ENCODE results near the gene KRT7.

Gene KRT7

GRCh38 chr12:52199294-52199919, 33.6 kb upstream of the KRT7 start:
- DNase-seq: peak in 1 of 14 donors; percentile 35

GRCh38 chr12:52200086-52200780, 32.8 kb upstream of the KRT7 start:
- no peak for DNase-seq

DNA sequence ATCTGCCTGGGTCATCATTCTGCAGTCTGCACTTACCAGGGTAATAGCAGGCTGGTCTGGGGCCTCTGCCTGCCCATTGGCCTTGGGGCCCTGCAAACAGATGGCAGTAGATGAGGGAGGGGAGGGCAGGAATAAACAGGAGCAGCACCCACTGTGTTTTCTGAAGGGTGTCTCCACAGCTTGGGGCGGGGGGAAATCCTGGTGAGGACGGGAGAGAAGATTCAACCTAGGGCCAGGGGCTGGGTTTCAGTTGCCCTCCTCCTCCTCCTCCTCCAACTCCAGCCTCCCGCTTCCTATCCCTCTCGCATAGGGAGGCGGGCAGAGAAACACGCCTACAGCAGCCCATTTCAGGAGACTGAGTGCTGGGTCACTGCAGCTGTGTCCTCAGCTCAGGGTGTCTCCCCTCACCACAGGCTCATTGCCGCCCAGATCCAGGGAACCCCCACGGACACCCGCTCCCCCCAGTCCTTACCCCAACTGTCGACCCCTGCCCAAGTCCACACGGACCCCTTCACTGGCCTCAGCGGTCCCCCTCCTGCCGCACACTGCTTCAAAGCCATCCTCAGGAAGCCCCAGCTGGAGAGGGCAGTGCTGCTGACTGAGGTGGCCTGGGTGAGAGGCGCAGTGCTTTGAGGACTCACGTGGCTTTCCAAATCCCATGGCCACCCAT, 32.1 kb upstream of the KRT7 start:
- no peak for DNase-seq

DNA sequence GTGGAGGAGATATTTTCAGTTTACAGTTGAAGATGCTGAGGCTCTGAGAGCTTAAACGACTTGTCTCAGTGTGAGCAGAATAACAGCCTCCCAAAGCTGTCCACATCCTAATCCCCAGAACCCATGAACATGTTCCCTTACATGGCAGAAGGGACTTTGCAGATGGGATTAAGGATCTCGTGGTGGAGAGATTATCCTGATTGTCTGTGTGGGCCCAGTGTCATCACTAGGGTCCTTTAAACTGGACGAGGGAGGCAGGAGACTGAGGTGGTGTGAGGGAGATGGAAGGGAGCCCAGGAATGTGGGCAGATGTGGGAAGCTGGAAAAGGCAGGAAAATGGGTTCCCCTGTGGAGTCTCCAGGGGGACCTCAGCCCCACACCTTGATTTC, 31.6 kb upstream of the KRT7 start:
- DNase-seq: no peak

DNA sequence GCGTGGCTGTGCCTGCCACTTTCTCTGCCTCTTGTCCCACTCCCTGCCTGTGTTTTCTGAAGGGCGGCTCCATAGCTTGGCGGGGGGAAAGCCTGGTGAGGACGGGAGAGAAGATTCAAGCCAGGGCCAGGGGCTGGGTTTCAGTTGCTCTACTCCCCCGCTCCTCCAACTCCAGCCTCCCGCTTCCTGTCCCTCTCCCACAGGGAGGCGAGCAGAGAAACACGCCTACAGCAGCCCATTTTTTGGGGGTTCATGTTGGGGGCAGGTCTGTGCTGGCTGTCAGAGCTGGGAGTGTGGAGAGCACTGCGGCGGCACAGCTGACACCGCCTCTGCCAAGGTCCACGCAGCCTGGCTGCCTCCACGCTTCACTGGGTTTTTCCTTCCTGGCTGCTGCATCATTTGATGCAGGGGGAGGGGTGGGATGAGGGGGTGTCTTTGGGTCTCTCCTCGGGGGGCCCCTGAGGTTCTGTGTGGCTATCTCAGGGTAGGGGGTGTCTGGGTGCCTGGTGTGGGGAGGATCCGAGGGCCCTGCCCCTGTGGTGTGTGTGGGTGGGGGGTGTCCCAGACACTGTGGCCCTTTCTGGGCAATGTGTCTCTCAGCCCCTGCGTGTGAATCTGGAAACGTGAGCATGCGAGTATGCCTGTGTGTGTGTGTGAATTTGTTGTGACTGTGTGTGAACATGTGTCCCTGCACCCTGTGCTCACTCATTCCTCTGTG, 30.5 kb upstream of the KRT7 start:
- DNase-seq: peak in 1 of 14 donors; percentile 45

DNA sequence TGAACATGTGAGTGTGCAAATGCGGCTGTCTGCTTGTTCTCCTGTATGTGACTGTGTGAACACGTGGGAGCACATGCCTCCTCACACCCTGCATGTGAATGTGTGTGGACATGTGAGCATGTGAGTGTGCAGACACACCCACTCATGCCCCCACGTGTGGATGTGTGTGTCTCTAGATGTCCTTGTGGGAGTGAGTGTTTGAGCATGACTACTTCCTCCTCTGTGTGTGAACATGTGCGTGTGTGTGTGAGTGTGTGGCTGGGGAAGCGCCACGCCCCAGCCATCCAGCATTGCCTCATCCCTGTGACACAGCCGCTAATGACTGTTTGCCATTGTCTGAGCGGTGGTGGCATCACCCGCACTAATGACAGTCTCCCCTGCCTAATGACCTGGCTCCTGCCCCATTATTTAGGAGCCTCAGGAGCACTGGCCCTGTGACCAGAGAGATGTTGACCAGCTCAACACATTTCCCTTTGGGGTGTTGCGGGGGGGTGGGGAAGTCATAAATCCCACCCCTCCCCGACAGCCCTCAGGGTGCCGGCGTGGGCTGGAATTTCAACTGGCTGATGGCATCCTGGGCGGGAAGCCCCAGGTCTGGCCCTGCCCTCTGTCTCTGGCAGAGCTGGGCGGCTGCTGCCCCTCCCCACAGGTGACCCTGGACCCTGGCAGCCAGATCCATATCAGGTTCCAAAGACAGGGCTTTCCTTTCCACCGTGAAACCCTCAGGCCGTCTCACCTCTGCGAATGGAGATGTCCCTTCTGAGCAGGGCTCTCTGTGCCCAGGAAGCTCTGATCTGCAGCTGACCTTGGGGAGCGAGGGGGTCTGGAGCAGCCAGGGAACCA, 29.7 kb upstream of the KRT7 start:
- DNase-seq: peak in 6 of 14 donors; percentile 22 to 85 (median 38)

DNA sequence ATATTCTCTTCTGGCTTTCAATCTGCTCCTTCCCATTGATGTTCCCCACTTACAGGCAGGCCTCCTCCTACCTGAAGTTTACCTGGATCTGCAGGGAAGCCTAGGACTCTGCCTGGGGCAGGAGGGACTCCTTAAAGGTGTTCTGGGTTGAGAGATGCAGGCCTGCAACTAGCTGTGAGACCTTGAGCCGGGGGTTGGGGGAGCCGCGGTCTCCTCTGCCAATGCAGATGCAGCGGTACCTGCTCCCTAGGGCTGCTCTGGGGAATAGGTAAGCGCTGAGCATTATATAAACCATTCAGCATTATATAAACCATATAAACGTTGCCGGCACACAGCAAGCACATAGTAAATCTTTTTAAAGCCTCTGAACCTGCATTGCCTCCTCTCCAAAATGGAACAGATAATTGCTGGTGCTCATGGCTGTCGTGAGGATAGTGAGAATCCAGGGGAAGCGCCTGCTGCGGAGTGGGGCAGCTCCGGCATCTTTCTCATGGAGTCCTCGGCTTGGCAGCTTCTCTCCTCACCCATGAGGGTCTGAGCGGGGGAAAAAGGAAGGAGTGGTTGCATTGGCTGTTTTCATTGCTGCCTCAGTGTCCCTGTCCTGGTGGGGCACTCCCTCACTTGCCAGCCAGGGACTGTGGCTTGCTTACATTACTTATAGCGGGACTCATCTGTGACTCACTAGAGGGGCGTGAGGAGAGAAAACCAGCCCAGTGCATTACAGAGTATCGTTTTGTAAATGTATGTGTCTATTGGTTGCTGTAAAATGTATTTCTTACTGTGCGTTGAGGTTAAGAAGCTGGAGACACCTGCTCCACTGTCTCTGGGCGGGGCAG, 28.7 kb upstream of the KRT7 start:
- no peak for DNase-seq

GRCh38 chr12:52204931-52205505, 28.0 kb upstream of the KRT7 start:
- DNase-seq: no peak

GRCh38 chr12:52205612-52206303, 27.3 kb upstream of the KRT7 start:
- DNase-seq: no peak

- peak in 1 of 14 donors; percentile 17 for DNase-seq
Observed at GRCh38 chr12:52206304-52207040, 26.6 kb upstream of the KRT7 start.

- DNase-seq: peak in 1 of 14 donors; percentile 10
Observed at GRCh38 chr12:52207106-52207505, 25.9 kb upstream of the KRT7 start.

- DNase-seq: peak in 4 of 14 donors; percentile 20 to 95 (median 40)
Observed at GRCh38 chr12:52207895-52208294, 25.1 kb upstream of the KRT7 start.

DNA sequence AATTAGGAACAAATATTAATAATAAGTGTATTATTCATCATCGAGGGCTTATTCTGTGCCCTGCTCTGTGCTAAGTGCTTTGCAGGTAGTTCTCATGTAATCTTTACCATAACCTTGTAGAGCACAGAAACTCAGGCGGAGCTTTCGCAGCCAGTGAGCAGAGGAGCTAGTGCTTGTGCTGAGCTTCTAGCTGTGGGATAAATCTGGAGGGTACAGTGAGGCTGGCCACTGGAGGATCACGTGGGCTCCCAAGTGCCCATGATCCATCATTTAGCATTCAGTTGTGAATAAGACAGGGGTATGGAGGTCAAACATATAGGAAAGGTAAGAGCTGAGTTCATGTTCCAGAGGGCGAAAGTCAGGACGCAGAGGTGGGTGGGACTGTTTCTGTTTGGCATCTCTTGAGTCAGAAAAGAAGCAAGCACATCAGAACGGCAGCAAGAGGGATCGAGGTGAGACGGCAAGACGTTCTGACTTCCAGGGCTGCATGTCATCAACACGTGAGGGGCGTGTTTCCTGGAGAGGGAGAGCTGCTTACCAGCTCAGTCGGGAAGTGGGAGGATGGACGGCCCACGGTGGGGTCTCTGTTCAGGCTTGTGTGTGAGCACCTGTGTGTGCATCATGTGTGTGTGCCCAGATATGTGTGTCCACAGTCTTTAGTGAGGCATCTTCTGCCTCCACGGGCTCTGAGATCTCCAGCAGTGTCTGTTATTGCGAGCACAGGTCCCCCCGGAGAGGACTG, 24.4 kb upstream of the KRT7 start:
- no peak for DNase-seq

- no peak for DNase-seq
Observed at GRCh38 chr12:52209321-52209720, 23.7 kb upstream of the KRT7 start.

DNA sequence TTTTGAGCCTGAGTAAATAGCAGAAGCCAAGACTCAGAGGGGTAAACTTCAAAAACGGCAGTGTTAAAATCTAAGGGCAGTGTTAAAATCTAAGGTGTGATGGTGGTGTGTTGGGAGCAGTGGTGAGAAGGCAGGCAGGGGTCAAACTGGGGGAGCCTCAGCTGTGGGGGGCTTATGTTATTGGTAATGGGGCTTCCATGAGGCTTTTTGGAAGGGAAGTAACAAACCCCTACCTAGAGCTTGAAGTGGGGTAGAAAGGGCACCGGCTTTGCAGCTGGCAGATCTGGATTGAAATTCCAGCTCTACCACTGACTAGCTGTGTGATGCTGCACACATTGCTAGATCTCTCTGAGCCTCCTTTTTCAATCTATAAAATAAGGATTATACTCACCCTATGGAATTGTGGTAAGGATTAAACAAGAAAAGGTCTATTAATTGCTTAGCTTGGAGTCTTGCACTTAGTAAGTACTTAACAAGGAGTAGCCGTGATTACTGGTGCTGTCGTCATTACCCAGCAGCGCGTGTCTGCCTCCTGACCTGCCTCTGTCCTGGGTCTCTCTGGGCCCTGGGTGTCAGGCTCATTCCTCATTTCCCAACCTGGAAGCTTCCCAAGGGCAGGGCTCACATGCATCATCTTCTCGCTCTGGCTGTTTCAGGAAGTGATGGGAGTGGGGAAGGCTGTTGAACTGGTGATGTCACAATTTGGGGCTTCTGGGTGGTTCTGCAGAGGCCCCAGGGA, 22.7 kb upstream of the KRT7 start:
- no peak for DNase-seq

GRCh38 chr12:52210925-52211650, 22.0 kb upstream of the KRT7 start:
- no peak for DNase-seq

All from C1 segment of cervical spinal cord (tissue), 14 donors.